Activated T-cell treated with anti-CD3 and anti-CD28 coated beads, Interleukin-2, amount 50 U/mL, for 24 hours (primary cell): ENCODE data around the gene SAV1.
A peak's percentile ranks its signal among the peaks of the same experiment; 100 is the strongest.
"Not testable (repeated sequence)": the region's sequence is repeated elsewhere in the genome, so short reads cannot be mapped to it uniquely, and the experiment has no call there.

Source experiments
- DNase-seq: peaks from one replicate; pipeline ENCODE4 v3.0.0-alpha.2; 2020
- H3K27ac Mint-ChIP-seq: 2 replicates; pipeline ENCODE4 v1.8.0; 2020; ENCODE audit warnings: mild to moderate bottlenecking, mixed read lengths
- H3K27me3 Mint-ChIP-seq: 2 replicates; pipeline ENCODE4 v1.8.0; 2020; ENCODE audit warnings: mixed read lengths
- H3K36me3 Mint-ChIP-seq: 2 replicates; pipeline ENCODE4 v1.8.0; 2020; ENCODE audit warnings: low read depth, mixed read lengths
- H3K4me1 Mint-ChIP-seq: 2 replicates; pipeline ENCODE4 v1.8.0; 2020; ENCODE audit warnings: low read depth, mixed read lengths
- H3K4me3 Mint-ChIP-seq: 2 replicates; pipeline ENCODE4 v1.8.0; 2020; ENCODE audit warnings: mild to moderate bottlenecking, moderate library complexity, mixed read lengths
- H3K9me3 Mint-ChIP-seq: 2 replicates; pipeline ENCODE4 v1.8.0; 2020; ENCODE audit warnings: mixed read lengths

The SAV1 gene

GRCh38 chr14:50667996-50668825 is at the start of gene SAV1:
Gene SAV1, minus strand, starts transcription at chr14:50668306. Its CDS starts 339 bp downstream, at chr14:50667967.
- peak within 1 kb of the TSS; percentile 78 for H3K27ac Mint-ChIP-seq
- no peak within 1 kb of the TSS for H3K4me3 Mint-ChIP-seq
- H3K4me1 Mint-ChIP-seq: peaks cover 22% of the 10 kb centered on the region

GRCh38 chr14:50717811-50718210 is 49.7 kb upstream of the SAV1 start:
- no peaks in the 10 kb centered on the region for H3K27me3 Mint-ChIP-seq
- H3K36me3 Mint-ChIP-seq: peaks cover 23% of the 10 kb centered on the region
- no peak for DNase-seq
- no peak overlapping the region for H3K4me3 Mint-ChIP-seq
- H3K9me3 Mint-ChIP-seq: no peaks in the 10 kb centered on the region
- peaks cover 4% of the 10 kb centered on the region for H3K4me1 Mint-ChIP-seq
- no peak overlapping the region for H3K27ac Mint-ChIP-seq

More at GRCh38 chr14:50667996-50668825, at the start of gene SAV1:
- Mint-ChIP-seq H3K9me3 (no peaks in the 10 kb centered on the region), H3K27me3 (no peaks in the 10 kb centered on the region), H3K36me3 (peaks cover 23% of the 10 kb centered on the region)
- DNase-seq: peak; percentile 76

- Mint-ChIP-seq H3K4me3 (no peak overlapping the region), H3K9me3 (no peaks in the 10 kb centered on the region), H3K27me3 (no peaks in the 10 kb centered on the region), H3K27ac (no peak overlapping the region), H3K36me3 (no peaks in the 10 kb centered on the region), H3K4me1 (no peaks in the 10 kb centered on the region)
- DNase-seq: no peak
These were observed 46.5 kb upstream of the SAV1 start for GRCh38 chr14:50714450-50715073.

- Mint-ChIP-seq H3K27me3 (no peaks in the 10 kb centered on the region), H3K36me3 (no peaks in the 10 kb centered on the region), H3K27ac (no peak overlapping the region), H3K4me3 (no peak overlapping the region), H3K9me3 (no peaks in the 10 kb centered on the region), H3K4me1 (no peaks in the 10 kb centered on the region)
- no peak for DNase-seq
These were observed 42.9 kb upstream of the SAV1 start for GRCh38 chr14:50711043-50711442.

GRCh38 chr14:50705026-50705593 is 37.0 kb upstream of the SAV1 start:
- H3K4me1 Mint-ChIP-seq: no peaks in the 10 kb centered on the region
- H3K9me3 Mint-ChIP-seq: no peaks in the 10 kb centered on the region
- H3K4me3 Mint-ChIP-seq: no peak overlapping the region
- no peaks in the 10 kb centered on the region for H3K36me3 Mint-ChIP-seq
- H3K27ac Mint-ChIP-seq: no peak overlapping the region
- peaks cover 13% of the 10 kb centered on the region for H3K27me3 Mint-ChIP-seq
- DNase-seq: no peak

- Mint-ChIP-seq H3K9me3 (no peaks in the 10 kb centered on the region), H3K4me1 (no peaks in the 10 kb centered on the region), H3K27me3 (peaks cover 19% of the 10 kb centered on the region), H3K27ac (no peak overlapping the region), H3K4me3 (no peak overlapping the region), H3K36me3 (no peaks in the 10 kb centered on the region)
- no peak for DNase-seq
These were observed 36.4 kb upstream of the SAV1 start for GRCh38 chr14:50704454-50705010.

GRCh38 chr14:50697659-50698290 is 29.7 kb upstream of the SAV1 start:
- Mint-ChIP-seq H3K27ac (no peak overlapping the region), H3K4me1 (no peaks in the 10 kb centered on the region), H3K9me3 (peaks cover 4% of the 10 kb centered on the region), H3K4me3 (no peak overlapping the region), H3K36me3 (no peaks in the 10 kb centered on the region), H3K27me3 (peaks cover 21% of the 10 kb centered on the region)
- DNase-seq: no peak

- H3K36me3 Mint-ChIP-seq, H3K27me3 Mint-ChIP-seq, DNase-seq, H3K4me1 Mint-ChIP-seq, H3K9me3 Mint-ChIP-seq, H3K4me3 Mint-ChIP-seq, H3K27ac Mint-ChIP-seq: not testable (repeated sequence)
These were observed 26.2 kb upstream of the SAV1 start for GRCh38 chr14:50694260-50694659.

GRCh38 chr14:50688875-50689274 is 20.8 kb upstream of the SAV1 start:
- no peaks in the 10 kb centered on the region for H3K4me1 Mint-ChIP-seq
- no peaks in the 10 kb centered on the region for H3K36me3 Mint-ChIP-seq
- H3K27ac Mint-ChIP-seq: no peak overlapping the region
- H3K27me3 Mint-ChIP-seq: no peaks in the 10 kb centered on the region
- no peak for DNase-seq
- peaks cover 2% of the 10 kb centered on the region for H3K9me3 Mint-ChIP-seq
- H3K4me3 Mint-ChIP-seq: no peak overlapping the region

GRCh38 chr14:50679674-50680073 is 11.6 kb upstream of the SAV1 start:
- Mint-ChIP-seq H3K4me1 (peaks cover 14% of the 10 kb centered on the region), H3K9me3 (no peaks in the 10 kb centered on the region), H3K27ac (no peak overlapping the region)

GRCh38 chr14:50678163-50678562 is 10.1 kb upstream of the SAV1 start:
- DNase-seq: no peak
- Mint-ChIP-seq H3K27me3 (no peaks in the 10 kb centered on the region), H3K27ac (no peak overlapping the region), H3K4me1 (peaks cover 14% of the 10 kb centered on the region), H3K4me3 (no peak overlapping the region), H3K9me3 (no peaks in the 10 kb centered on the region), H3K36me3 (no peaks in the 10 kb centered on the region)

More at GRCh38 chr14:50679674-50680073, 11.6 kb upstream of the SAV1 start:
- no peak for DNase-seq
- Mint-ChIP-seq H3K36me3 (no peaks in the 10 kb centered on the region), H3K27me3 (no peaks in the 10 kb centered on the region), H3K4me3 (no peak overlapping the region)

- Mint-ChIP-seq H3K4me3 (peak overlapping the region; percentile 4), H3K27ac (peak overlapping the region; percentile 22), H3K27me3 (no peaks in the 10 kb centered on the region), H3K9me3 (no peaks in the 10 kb centered on the region), H3K4me1 (peaks cover 14% of the 10 kb centered on the region), H3K36me3 (no peaks in the 10 kb centered on the region)
- no peak for DNase-seq
These were observed 9.5 kb upstream of the SAV1 start for GRCh38 chr14:50677527-50678063.

- Mint-ChIP-seq H3K27me3 (no peaks in the 10 kb centered on the region), H3K36me3 (no peaks in the 10 kb centered on the region), H3K27ac (no peak overlapping the region), H3K4me1 (peaks cover 14% of the 10 kb centered on the region), H3K9me3 (no peaks in the 10 kb centered on the region), H3K4me3 (peak overlapping the region; percentile 4)
- DNase-seq: no peak
These were observed 8.9 kb upstream of the SAV1 start for GRCh38 chr14:50676814-50677516.

GRCh38 chr14:50675597-50675996 is 7.5 kb upstream of the SAV1 start:
- Mint-ChIP-seq H3K36me3 (no peaks in the 10 kb centered on the region), H3K4me3 (no peak overlapping the region), H3K4me1 (peaks cover 14% of the 10 kb centered on the region), H3K9me3 (no peaks in the 10 kb centered on the region), H3K27ac (no peak overlapping the region), H3K27me3 (no peaks in the 10 kb centered on the region)
- DNase-seq: no peak
